Bronchial epithelial cell (primary cell): ENCODE measurements around the gene BCL2L1. TPM values are rescaled to one million over a fixed set of nuclear protein-coding genes. Genes with fewer than 3 reads are reported as not detected.

Experiments
- DNase-seq: peaks from one replicate; pipeline ENCODE4 v3.0.0-alpha.2; 2010; ENCODE audit warnings: low read depth
- FAIRE-seq: peaks from 2 replicates; lab custom pipeline; 2011; peaks lifted over from hg19 to GRCh38; lab: Jason Lieb, UNC
- H3K27me3 ChIP-seq: 2 replicates; pipeline ENCODE4 v1.5.1; 2011; ENCODE audit warnings: low read length; ENCODE audit not compliant: control insufficient read depth, insufficient read depth
- H3K36me3 ChIP-seq: 2 replicates; pipeline ENCODE4 v1.5.1; 2011; ENCODE audit warnings: low read length; ENCODE audit not compliant: control insufficient read depth, insufficient read depth
- H3K4me3 ChIP-seq: 2 replicates; pipeline ENCODE4 v1.5.1; 2011; ENCODE audit warnings: mild to moderate bottlenecking, low read depth, low read length, control low read depth
- total RNA-seq: library from RNA; depleted of rRNA; stranded (reverse); fragments of >200 nt; gene quantifications from 2 replicates; pipeline ENCODE4 v1.2.1, GENCODE V29; 2014
- TF ChIP-seq, protein P1 (sequence below): IDR thresholded peaks from 2 replicates; pipeline ENCODE4 v1.5.1; 2011; ENCODE audit warnings: mild to moderate bottlenecking, moderate library complexity, low read length, control low read depth, inconsistent platforms; ENCODE audit not compliant: insufficient read depth, severe bottlenecking

The BCL2L1 gene
- total RNA-seq, 1 donor from 2014 or later = 93.5 TPM

DNA sequence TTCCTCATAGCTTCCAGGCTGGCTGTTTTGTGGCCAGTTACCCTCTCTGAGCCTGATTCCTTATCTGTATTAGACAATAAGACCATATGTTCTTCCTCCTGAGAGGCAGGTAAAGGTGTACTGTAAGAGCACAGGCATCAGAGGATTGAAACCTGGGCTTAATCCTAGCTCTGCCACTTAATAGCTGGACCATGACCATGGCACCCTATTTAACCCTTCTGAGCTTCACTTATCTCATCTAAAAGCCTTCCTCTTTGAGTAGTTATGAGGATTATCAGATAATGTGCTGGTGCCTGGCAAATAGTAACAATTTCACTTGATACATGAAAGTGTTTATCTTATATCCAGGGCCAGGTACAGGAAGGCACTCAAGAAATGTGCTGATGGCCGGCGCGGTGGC, 34.9 kb downstream of the BCL2L1 start:
- DNase-seq (no peak), FAIRE-seq (no peak)
- Histone ChIP-seq H3K4me3 (no peak overlapping the region), H3K36me3 (peaks cover 9% of the 10 kb centered on the region), H3K27me3 (no peaks in the 10 kb centered on the region)
- TF ChIP-seq, protein P1, sequence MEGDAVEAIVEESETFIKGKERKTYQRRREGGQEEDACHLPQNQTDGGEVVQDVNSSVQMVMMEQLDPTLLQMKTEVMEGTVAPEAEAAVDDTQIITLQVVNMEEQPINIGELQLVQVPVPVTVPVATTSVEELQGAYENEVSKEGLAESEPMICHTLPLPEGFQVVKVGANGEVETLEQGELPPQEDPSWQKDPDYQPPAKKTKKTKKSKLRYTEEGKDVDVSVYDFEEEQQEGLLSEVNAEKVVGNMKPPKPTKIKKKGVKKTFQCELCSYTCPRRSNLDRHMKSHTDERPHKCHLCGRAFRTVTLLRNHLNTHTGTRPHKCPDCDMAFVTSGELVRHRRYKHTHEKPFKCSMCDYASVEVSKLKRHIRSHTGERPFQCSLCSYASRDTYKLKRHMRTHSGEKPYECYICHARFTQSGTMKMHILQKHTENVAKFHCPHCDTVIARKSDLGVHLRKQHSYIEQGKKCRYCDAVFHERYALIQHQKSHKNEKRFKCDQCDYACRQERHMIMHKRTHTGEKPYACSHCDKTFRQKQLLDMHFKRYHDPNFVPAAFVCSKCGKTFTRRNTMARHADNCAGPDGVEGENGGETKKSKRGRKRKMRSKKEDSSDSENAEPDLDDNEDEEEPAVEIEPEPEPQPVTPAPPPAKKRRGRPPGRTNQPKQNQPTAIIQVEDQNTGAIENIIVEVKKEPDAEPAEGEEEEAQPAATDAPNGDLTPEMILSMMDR = no peak

DNA sequence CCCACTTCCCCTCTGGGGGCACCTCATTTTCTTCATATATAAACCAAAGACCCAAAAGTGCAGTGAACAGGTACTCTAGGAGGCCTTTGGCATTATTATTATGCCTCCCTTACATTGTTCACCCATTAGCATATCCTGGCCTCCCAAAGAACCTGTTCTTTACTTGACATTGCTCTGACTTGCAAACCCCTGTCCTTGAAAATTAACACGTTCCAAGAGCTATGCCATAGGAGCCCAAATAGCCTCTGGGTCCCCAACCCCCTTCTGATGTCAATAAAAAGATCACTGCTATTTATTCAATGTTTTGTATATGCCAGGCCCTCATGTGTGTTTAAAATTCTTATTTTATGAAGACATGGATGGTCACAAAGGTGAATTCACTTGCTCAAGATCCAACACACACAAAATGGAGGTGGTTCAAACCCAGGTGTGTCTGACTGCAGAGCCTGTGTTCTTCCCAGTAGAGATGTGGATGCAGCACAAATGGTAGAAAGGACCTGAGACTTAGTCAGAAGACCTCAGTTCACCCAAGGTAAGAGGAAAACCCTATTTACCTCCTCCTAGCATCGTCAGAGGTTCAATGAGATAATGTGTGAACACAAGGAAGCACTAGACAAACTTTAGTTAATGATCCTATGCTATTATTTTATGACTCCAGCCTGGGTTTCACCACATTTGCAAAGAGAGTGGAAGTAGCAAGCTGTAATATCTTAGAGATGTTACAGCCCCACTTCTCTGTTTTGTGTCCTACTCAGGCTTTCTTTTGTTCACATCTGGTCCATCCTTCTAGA, 36.6 kb downstream of the BCL2L1 start:
- no peak overlapping the region for H3K4me3 ChIP-seq
- H3K27me3 ChIP-seq = no peaks in the 10 kb centered on the region
- TF ChIP-seq, protein P1 = no peak
- H3K36me3 ChIP-seq = peaks cover 4% of the 10 kb centered on the region
- no peak for FAIRE-seq
- no peak for DNase-seq

DNA sequence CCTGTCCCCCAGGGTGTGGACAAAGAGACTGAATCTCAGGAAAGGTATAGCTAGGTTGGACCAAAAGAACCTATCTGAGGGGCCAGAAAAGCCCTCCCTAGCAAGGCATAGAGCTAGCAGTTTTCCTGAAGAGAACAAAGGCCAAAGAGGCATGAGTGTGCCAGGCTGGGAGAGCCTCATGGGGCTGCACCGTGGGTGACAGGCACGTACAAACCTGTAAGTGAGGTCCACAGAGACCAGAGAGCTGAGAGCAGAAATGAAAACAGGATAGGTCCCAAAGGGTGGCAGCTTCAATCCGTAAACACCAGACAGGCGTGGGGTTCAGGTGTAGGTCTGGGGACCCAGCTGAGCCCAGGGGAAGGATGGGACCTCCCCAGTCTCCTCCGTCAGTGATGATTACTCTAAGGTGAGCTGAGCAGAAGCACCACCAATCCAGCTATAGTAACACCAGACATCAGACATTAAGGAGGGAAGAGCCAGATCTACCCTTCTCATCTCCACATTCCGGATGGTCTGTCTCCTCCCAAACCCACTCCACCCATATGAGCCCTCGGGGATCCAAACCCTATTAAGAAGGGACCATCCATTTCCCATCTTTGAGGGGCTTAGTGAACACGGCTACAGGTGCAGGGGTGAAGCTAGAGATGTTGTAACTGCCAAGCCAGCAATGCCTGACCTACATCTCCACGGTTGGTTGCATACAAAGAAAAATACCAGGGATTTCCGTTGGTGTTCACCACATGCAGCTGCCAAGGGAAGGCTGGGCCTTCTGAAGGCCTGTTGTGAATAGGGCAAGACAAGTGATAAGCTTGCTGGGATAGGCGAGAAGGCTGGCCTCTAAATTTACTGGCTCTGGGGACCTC, 38.3 kb downstream of the BCL2L1 start:
- no peak for DNase-seq
- TF ChIP-seq, protein P1 = no peak
- no peaks in the 10 kb centered on the region for H3K27me3 ChIP-seq
- FAIRE-seq = no peak
- peaks cover 6% of the 10 kb centered on the region for H3K36me3 ChIP-seq
- no peak overlapping the region for H3K4me3 ChIP-seq

DNA sequence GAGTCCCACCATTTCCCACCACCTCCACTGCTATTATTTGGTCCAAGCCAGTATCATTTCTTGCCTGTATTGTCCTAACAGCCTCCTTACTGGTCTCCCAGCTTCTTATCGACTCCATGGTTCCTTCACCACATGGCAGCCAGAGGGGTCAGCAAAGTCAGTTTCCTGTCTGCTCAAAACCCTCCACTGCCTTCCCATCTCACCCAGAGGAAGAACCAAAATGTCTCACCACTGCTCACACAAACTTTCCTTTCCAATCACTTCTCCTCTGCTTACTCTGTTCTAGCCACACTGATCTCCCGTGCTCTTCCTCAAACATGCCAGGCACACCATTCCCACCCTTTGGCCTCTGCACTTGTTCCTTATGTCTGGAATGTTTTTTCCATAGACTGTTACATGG, 39.7 kb downstream of the BCL2L1 start:
- H3K4me3 ChIP-seq = no peak overlapping the region
- no peak for DNase-seq
- H3K36me3 ChIP-seq = peaks cover 8% of the 10 kb centered on the region
- TF ChIP-seq, protein P1 = no peak
- FAIRE-seq = no peak
- no peaks in the 10 kb centered on the region for H3K27me3 ChIP-seq

DNA sequence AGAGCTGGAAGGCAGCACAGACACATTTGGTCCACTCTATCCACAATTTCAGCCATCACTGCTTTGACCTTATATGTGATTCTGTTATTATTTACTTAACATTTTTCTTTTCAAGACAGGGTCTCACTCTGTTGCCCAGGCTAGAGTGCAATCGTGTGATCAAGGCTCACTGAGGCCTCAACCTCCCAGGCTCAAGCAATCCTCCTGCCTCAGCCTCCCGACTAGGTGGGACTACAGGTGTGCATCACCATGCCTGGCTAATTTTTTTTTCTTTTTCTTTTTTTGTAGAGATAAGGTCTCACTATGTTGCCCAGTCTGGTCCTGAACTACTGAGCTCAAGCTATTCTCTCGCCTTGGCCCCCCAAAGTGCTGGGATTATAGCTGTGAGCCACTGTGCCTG, 40.3 kb downstream of the BCL2L1 start:
- no peak for DNase-seq
- H3K27me3 ChIP-seq = no peaks in the 10 kb centered on the region
- no peak for FAIRE-seq
- no peak overlapping the region for H3K4me3 ChIP-seq
- peaks cover 10% of the 10 kb centered on the region for H3K36me3 ChIP-seq
- TF ChIP-seq, protein P1 = no peak
